Cerebellar cortex (tissue), 1 donor: ENCODE data around the gene GPR61.

Experiments used
- DNase-seq: peaks from one replicate; pipeline ENCODE4 v3.0.0-alpha.2; 2015; ENCODE audit warnings: low spot score

Gene GPR61

GRCh38 chr1:109567877-109568672 is 28.4 kb downstream of the GPR61 start:
- DNase-seq = peak; percentile 10

GRCh38 chr1:109569323-109569722 is 29.7 kb downstream of the GPR61 start:
- DNase-seq = no peak

- no peak for DNase-seq
Observed at GRCh38 chr1:109570414-109570813, 30.7 kb downstream of the GPR61 start.

- DNase-seq = no peak
Observed at GRCh38 chr1:109573785-109574184, 34.1 kb downstream of the GPR61 start.

GRCh38 chr1:109578947-109579443 is 39.3 kb downstream of the GPR61 start:
- peak; percentile 14 for DNase-seq

DNA sequence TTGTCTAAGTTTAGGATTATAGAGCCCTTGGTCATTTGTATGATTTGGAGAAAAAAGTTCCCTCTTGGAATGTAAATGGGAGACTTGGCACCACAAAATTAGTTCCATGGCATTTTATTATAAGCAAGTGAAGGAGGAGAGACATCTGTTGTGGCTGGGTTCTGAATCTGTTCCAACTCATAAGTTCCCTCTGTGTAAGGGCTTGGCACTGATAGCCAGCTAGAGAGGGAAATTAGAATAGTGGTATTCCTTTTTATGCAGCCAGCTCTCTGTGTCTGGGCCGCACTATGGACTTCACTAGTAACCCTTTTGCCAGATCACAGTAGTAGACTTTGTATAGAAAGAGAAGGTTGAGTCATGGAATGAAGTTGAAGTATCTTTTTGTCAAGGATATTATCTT is 39.8 kb downstream of the GPR61 start:
- peak; percentile 90 for DNase-seq

DNA sequence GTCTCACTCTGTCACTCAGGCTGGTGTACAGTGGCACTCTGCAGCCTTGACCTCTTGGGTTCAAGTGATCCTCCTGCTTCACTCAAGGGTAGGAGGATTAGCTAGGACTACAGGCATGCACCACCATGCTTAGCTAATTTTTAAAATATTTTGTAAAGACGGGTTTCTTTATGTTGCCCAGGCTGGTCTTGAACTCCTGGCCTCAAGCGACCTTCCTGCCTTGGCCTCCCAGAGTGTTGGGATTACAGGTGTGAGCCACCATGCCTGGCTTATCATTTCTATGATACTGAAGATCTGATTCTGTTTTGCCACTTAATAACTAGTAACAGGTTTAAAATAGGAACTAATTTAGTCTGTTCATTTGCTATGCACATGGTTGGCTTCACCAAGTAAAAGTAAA is 42.3 kb downstream of the GPR61 start:
- DNase-seq = no peak

- no peak for DNase-seq
Observed at GRCh38 chr1:109584766-109585165, 45.1 kb downstream of the GPR61 start.

GRCh38 chr1:109586055-109586454 is 46.4 kb downstream of the GPR61 start:
- no peak for DNase-seq

- DNase-seq = no peak
Observed at GRCh38 chr1:109589177-109589576, 49.5 kb downstream of the GPR61 start.

DNA sequence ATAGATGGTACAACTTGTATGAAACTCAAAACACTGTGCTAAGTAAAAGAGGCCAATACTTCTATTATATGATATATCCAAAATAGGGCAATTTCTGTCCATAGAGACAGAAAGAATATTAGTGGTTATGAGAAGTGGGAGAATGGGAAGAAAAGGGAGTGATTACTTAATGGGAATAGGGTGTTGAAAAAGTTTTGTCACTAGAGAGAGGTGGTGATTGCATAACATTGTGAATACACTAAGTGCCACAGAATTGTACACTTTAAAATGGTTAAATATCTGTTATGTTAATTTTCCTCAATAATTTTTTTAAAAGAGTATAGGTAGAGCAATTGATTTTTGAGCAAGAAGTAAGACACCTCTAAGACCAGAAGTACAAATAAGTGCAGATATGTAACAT is 50.0 kb downstream of the GPR61 start:
- no peak for DNase-seq

- no peak for DNase-seq
Observed at GRCh38 chr1:109592916-109593315, 53.2 kb downstream of the GPR61 start.

- no peak for DNase-seq
Observed at GRCh38 chr1:109595531-109595930, 55.9 kb downstream of the GPR61 start.
